Neural progenitor cell (in vitro differentiated cells): ENCODE results near the gene RMP24.

Experiments
- EZH2 ChIP-seq: fragments of 200-600 bp; sonication (generic); IDR thresholded peaks from 2 replicates; pipeline ENCODE4 v1.6.1; 2017; ENCODE audit warnings: antibody characterized with exemption, mild to moderate bottlenecking, moderate library complexity
- EZH2phosphoT487 ChIP-seq: fragments of 200-600 bp; sonication (generic); IDR thresholded peaks from 2 replicates; pipeline ENCODE4 v1.6.1; 2017; ENCODE audit warnings: antibody characterized with exemption
- TF ChIP-seq, protein P1 (sequence below): fragments of 200-600 bp; sonication (generic); IDR thresholded peaks from 2 replicates; pipeline ENCODE4 v1.5.1; 2017; ENCODE audit warnings: antibody characterized with exemption, mild to moderate bottlenecking

- TF ChIP-seq, protein P1, sequence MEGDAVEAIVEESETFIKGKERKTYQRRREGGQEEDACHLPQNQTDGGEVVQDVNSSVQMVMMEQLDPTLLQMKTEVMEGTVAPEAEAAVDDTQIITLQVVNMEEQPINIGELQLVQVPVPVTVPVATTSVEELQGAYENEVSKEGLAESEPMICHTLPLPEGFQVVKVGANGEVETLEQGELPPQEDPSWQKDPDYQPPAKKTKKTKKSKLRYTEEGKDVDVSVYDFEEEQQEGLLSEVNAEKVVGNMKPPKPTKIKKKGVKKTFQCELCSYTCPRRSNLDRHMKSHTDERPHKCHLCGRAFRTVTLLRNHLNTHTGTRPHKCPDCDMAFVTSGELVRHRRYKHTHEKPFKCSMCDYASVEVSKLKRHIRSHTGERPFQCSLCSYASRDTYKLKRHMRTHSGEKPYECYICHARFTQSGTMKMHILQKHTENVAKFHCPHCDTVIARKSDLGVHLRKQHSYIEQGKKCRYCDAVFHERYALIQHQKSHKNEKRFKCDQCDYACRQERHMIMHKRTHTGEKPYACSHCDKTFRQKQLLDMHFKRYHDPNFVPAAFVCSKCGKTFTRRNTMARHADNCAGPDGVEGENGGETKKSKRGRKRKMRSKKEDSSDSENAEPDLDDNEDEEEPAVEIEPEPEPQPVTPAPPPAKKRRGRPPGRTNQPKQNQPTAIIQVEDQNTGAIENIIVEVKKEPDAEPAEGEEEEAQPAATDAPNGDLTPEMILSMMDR: no peak
- TF ChIP-seq EZH2phosphoT487 (no peak), EZH2 (no peak)
Measured at GRCh38 chr18:35953688-35954087, 18.8 kb upstream of the RMP24 start.
